ENCODE results near the gene CCDC146.
"Not testable (repeated sequence)": the region's sequence is repeated elsewhere in the genome, so short reads cannot be mapped to it uniquely, and the experiment has no call there.

Gene CCDC146

GRCh38 chr7:77223261-77223660 lies 100.8 kb downstream of the CCDC146 start:
- Histone ChIP-seq H3K9me3 (ENCODE audit: control insufficient read depth, low read length) (no peaks in the 10 kb centered on the region), H3K14ac (ENCODE audit: low read length in 2 of 2) (no peak overlapping the region), H3K27ac (ENCODE audit: low read length, poor library complexity, severe bottlenecking) (no peak overlapping the region), H3K4me3 (ENCODE audit: insufficient read depth in 1 of 2, low read depth in 1 of 2, low read length in 2 of 2) (no peak overlapping the region), H3K79me1 (replicated peaks; ENCODE audit: low read length, poor library complexity, severe bottlenecking) (no peaks in the 10 kb centered on the region), H2BK120ac (ENCODE audit: low read depth, low read length) (no peak overlapping the region), H3K4me2 (ENCODE audit: low read length, poor library complexity, severe bottlenecking) (no peak overlapping the region), H3K9ac (ENCODE audit: low read length) (no peak overlapping the region), H3K27me3 (ENCODE audit: control insufficient read depth in 1 of 2, insufficient read depth in 1 of 2, low read length in 2 of 2) (no peaks in the 10 kb centered on the region), H4K91ac (ENCODE audit: low read length) (no peak overlapping the region), H3K4me1 (ENCODE audit: control insufficient read depth, insufficient read depth, low read depth, low read length) (peaks cover 3% of the 10 kb centered on the region), H4K8ac (ENCODE audit: low read length) (no peak overlapping the region), H3K23ac (ENCODE audit: low read length in 2 of 2) (no peak overlapping the region), H2AFZ (ENCODE audit: low read depth, low read length) (no peak overlapping the region), H3K4ac (ENCODE audit: low read depth in 1 of 2, low read length in 2 of 2) (no peak overlapping the region), H3K36me3 (ENCODE audit: control insufficient read depth in 1 of 2, insufficient read depth in 2 of 2, low read depth in 1 of 2, low read length in 2 of 2) (no peaks in the 10 kb centered on the region), H2BK12ac (ENCODE audit: low read length in 2 of 2) (no peak overlapping the region), H2AK5ac (ENCODE audit: low read length, severe bottlenecking) (no peak overlapping the region), H2BK5ac (ENCODE audit: low read depth, low read length, poor library complexity, severe bottlenecking) (no peak overlapping the region), H3K18ac (ENCODE audit: low read depth in 1 of 2, low read length in 2 of 2) (no peak overlapping the region), H2BK15ac (ENCODE audit: low read depth, poor library complexity, severe bottlenecking) (no peak overlapping the region)
- 83% methylated on average over 2 of the region's 2 CpGs for WGBS
- no peak for DNase-seq

- H4K91ac ChIP-seq (ENCODE audit: low read length) = no peak overlapping the region
- H4K8ac ChIP-seq (ENCODE audit: low read length) = no peak overlapping the region
- H3K27me3 ChIP-seq (ENCODE audit: control insufficient read depth in 1 of 2, insufficient read depth in 1 of 2, low read length in 2 of 2) = no peaks in the 10 kb centered on the region
- H3K23ac ChIP-seq (ENCODE audit: low read length in 2 of 2) = no peak overlapping the region
- 100% methylated on average over 1 of the region's 1 CpG for WGBS
- peaks cover 7% of the 10 kb centered on the region for H3K9me3 ChIP-seq (ENCODE audit: control insufficient read depth, low read length)
- H2BK12ac ChIP-seq (ENCODE audit: low read length in 2 of 2) = no peak overlapping the region
- no peak overlapping the region for H2BK120ac ChIP-seq (ENCODE audit: low read depth, low read length)
- no peak overlapping the region for H3K4me2 ChIP-seq (ENCODE audit: low read length, poor library complexity, severe bottlenecking)
- H2AFZ ChIP-seq (ENCODE audit: low read depth, low read length) = no peak overlapping the region
- H3K79me1 ChIP-seq (replicated peaks; ENCODE audit: low read length, poor library complexity, severe bottlenecking) = no peaks in the 10 kb centered on the region
- no peak overlapping the region for H3K14ac ChIP-seq (ENCODE audit: low read length in 2 of 2)
- no peak overlapping the region for H2BK15ac ChIP-seq (ENCODE audit: low read depth, poor library complexity, severe bottlenecking)
- peaks cover 3% of the 10 kb centered on the region for H3K4me1 ChIP-seq (ENCODE audit: control insufficient read depth, insufficient read depth, low read depth, low read length)
- H3K9ac ChIP-seq (ENCODE audit: low read length) = no peak overlapping the region
- H3K4ac ChIP-seq (ENCODE audit: low read depth in 1 of 2, low read length in 2 of 2) = no peak overlapping the region
- no peak overlapping the region for H3K27ac ChIP-seq (ENCODE audit: low read length, poor library complexity, severe bottlenecking)
- DNase-seq = no peak
- no peak overlapping the region for H2BK5ac ChIP-seq (ENCODE audit: low read depth, low read length, poor library complexity, severe bottlenecking)
- H3K4me3 ChIP-seq (ENCODE audit: insufficient read depth in 1 of 2, low read depth in 1 of 2, low read length in 2 of 2) = no peak overlapping the region
- no peak overlapping the region for H2AK5ac ChIP-seq (ENCODE audit: low read length, severe bottlenecking)
- H3K36me3 ChIP-seq (ENCODE audit: control insufficient read depth in 1 of 2, insufficient read depth in 2 of 2, low read depth in 1 of 2, low read length in 2 of 2) = no peaks in the 10 kb centered on the region
- H3K18ac ChIP-seq (ENCODE audit: low read depth in 1 of 2, low read length in 2 of 2) = no peak overlapping the region
These were observed 104.0 kb downstream of the CCDC146 start for GRCh38 chr7:77226357-77226839.

- H3K23ac ChIP-seq (ENCODE audit: low read length in 2 of 2); H3K4ac ChIP-seq (ENCODE audit: low read depth in 1 of 2, low read length in 2 of 2); H3K79me1 ChIP-seq (replicated peaks; ENCODE audit: low read length, poor library complexity, severe bottlenecking); H4K8ac ChIP-seq (ENCODE audit: low read length); H3K9ac ChIP-seq (ENCODE audit: low read length); H3K4me2 ChIP-seq (ENCODE audit: low read length, poor library complexity, severe bottlenecking); H2BK12ac ChIP-seq (ENCODE audit: low read length in 2 of 2); DNase-seq; H3K36me3 ChIP-seq (ENCODE audit: control insufficient read depth in 1 of 2, insufficient read depth in 2 of 2, low read depth in 1 of 2, low read length in 2 of 2); H4K91ac ChIP-seq (ENCODE audit: low read length); H3K9me3 ChIP-seq (ENCODE audit: control insufficient read depth, low read length); H2AK5ac ChIP-seq (ENCODE audit: low read length, severe bottlenecking); H3K18ac ChIP-seq (ENCODE audit: low read depth in 1 of 2, low read length in 2 of 2); H2BK5ac ChIP-seq (ENCODE audit: low read depth, low read length, poor library complexity, severe bottlenecking); H3K27ac ChIP-seq (ENCODE audit: low read length, poor library complexity, severe bottlenecking); H3K14ac ChIP-seq (ENCODE audit: low read length in 2 of 2); H2AFZ ChIP-seq (ENCODE audit: low read depth, low read length); H3K4me3 ChIP-seq (ENCODE audit: insufficient read depth in 1 of 2, low read depth in 1 of 2, low read length in 2 of 2); H3K27me3 ChIP-seq (ENCODE audit: control insufficient read depth in 1 of 2, insufficient read depth in 1 of 2, low read length in 2 of 2); H3K4me1 ChIP-seq (ENCODE audit: control insufficient read depth, insufficient read depth, low read depth, low read length); H2BK120ac ChIP-seq (ENCODE audit: low read depth, low read length); H2BK15ac ChIP-seq (ENCODE audit: low read depth, poor library complexity, severe bottlenecking): not testable (repeated sequence)
These were observed 106.4 kb downstream of the CCDC146 start for GRCh38 chr7:77228795-77229194.

GRCh38 chr7:77232467-77232866 lies 110.1 kb downstream of the CCDC146 start:
- no peak overlapping the region for H3K4me3 ChIP-seq (ENCODE audit: insufficient read depth in 1 of 2, low read depth in 1 of 2, low read length in 2 of 2)
- no peak overlapping the region for H3K23ac ChIP-seq (ENCODE audit: low read length in 2 of 2)
- H3K9ac ChIP-seq (ENCODE audit: low read length) = no peak overlapping the region
- no peak overlapping the region for H3K14ac ChIP-seq (ENCODE audit: low read length in 2 of 2)
- no peak overlapping the region for H3K27ac ChIP-seq (ENCODE audit: low read length, poor library complexity, severe bottlenecking)
- no peaks in the 10 kb centered on the region for H3K36me3 ChIP-seq (ENCODE audit: control insufficient read depth in 1 of 2, insufficient read depth in 2 of 2, low read depth in 1 of 2, low read length in 2 of 2)
- no peak overlapping the region for H2BK12ac ChIP-seq (ENCODE audit: low read length in 2 of 2)
- H3K9me3 ChIP-seq (ENCODE audit: control insufficient read depth, low read length) = peaks cover 7% of the 10 kb centered on the region
- no peak overlapping the region for H3K4ac ChIP-seq (ENCODE audit: low read depth in 1 of 2, low read length in 2 of 2)
- H2BK120ac ChIP-seq (ENCODE audit: low read depth, low read length) = no peak overlapping the region
- 89% methylated on average over 2 of the region's 2 CpGs for WGBS
- H3K27me3 ChIP-seq (ENCODE audit: control insufficient read depth in 1 of 2, insufficient read depth in 1 of 2, low read length in 2 of 2) = no peaks in the 10 kb centered on the region
- no peak overlapping the region for H2AK5ac ChIP-seq (ENCODE audit: low read length, severe bottlenecking)
- DNase-seq = no peak
- no peak overlapping the region for H4K8ac ChIP-seq (ENCODE audit: low read length)
- no peak overlapping the region for H2AFZ ChIP-seq (ENCODE audit: low read depth, low read length)
- no peaks in the 10 kb centered on the region for H3K79me1 ChIP-seq (replicated peaks; ENCODE audit: low read length, poor library complexity, severe bottlenecking)
- H2BK15ac ChIP-seq (ENCODE audit: low read depth, poor library complexity, severe bottlenecking) = no peak overlapping the region
- H2BK5ac ChIP-seq (ENCODE audit: low read depth, low read length, poor library complexity, severe bottlenecking) = no peak overlapping the region
- H3K18ac ChIP-seq (ENCODE audit: low read depth in 1 of 2, low read length in 2 of 2) = no peak overlapping the region
- H4K91ac ChIP-seq (ENCODE audit: low read length) = no peak overlapping the region
- H3K4me2 ChIP-seq (ENCODE audit: low read length, poor library complexity, severe bottlenecking) = no peak overlapping the region
- no peaks in the 10 kb centered on the region for H3K4me1 ChIP-seq (ENCODE audit: control insufficient read depth, insufficient read depth, low read depth, low read length)
